T-cell (primary cell): ENCODE results near the gene LUZP1. TPM values are rescaled to one million over a fixed set of nuclear protein-coding genes. Genes with fewer than 3 reads are reported as not detected.

Experiments
- ATAC-seq, 4 experiments: fragments of 200-7000 bp in 3 of 4; fragments of 150-1000 bp in 1 of 4; cut with Tn5 transposase; replicated peaks in 1 of 4; 1 replicate in 3 of 4; 2 replicates in 1 of 4; pipeline ENCODE4 v1.10.0; 2021; ENCODE audit warnings: moderate library complexity in 3 of 4, mild to moderate bottlenecking in 2 of 4, moderate number of reproducible peaks in 1 of 4
- CTCF ChIA-PET, 2 donors: fragments of 300-600 bp; sonication (Branson Sonifier 250); formaldehyde crosslinking; loops; one replicate each; lab custom pipeline; 2022; ENCODE audit warnings: antibody characterized with exemption in 2 of 2; lab: Charles Lee
- POLR2A ChIA-PET, 2 donors: fragments of 300-600 bp; sonication (Branson Sonifier 250); formaldehyde crosslinking; loops; one replicate each; lab custom pipeline; 2022; ENCODE audit warnings: antibody characterized with exemption in 2 of 2; lab: Charles Lee
- DNase-seq, 35 experiments: peaks; one replicate each; pipeline versions ENCODE4 v3.0.0 to v3.0.0-alpha.2; 2013 to 2023
- H3K27ac ChIP-seq: one replicate; pipeline ENCODE4 v1.5.1; 2013; ENCODE audit warnings: low read length
- H3K27me3 ChIP-seq, 2 experiments: replicated peaks in 1 of 2; 1 replicate in 1 of 2; 2 replicates in 1 of 2; pipeline versions ENCODE4 v1.6.1 to v1.7.0; 2013; ENCODE audit warnings: low read length in 1 of 2, mixed read lengths in 1 of 2; ENCODE audit not compliant: control insufficient read depth in 2 of 2, insufficient read depth in 2 of 2; ENCODE audit errors: extremely low read depth in 1 of 2
- H3K36me3 ChIP-seq, 2 donors: 1 replicate in 1 of 2; 2 replicates in 1 of 2; pipeline versions ENCODE4 v1.6.1 to v1.7.0; 2013; ENCODE audit warnings: low read length in 1 of 2; ENCODE audit not compliant: control insufficient read depth in 2 of 2, insufficient read depth in 1 of 2; ENCODE audit errors: extremely low read depth in 1 of 2
- H3K4me1 ChIP-seq, 2 experiments: 1 replicate in 1 of 2; 2 replicates in 1 of 2; pipeline versions ENCODE4 v1.6.1 to v1.7.0; 2013; ENCODE audit warnings: low read length in 2 of 2, mixed read lengths in 1 of 2; ENCODE audit not compliant: insufficient read depth in 2 of 2, control insufficient read depth in 1 of 2; ENCODE audit errors: extremely low read depth in 1 of 2
- H3K4me3 ChIP-seq, 2 donors: 1 replicate in 1 of 2; 2 replicates in 1 of 2; pipeline versions ENCODE4 v1.5.1 to v1.7.0; 2013; ENCODE audit warnings: mild to moderate bottlenecking in 2 of 2, low read length in 1 of 2, moderate library complexity in 1 of 2; ENCODE audit not compliant: control insufficient read depth in 1 of 2; ENCODE audit errors: extremely low read depth in 1 of 2
- H3K9me3 ChIP-seq: 2 replicates; pipeline ENCODE4 v1.7.0; 2013
- H3K27ac Mint-ChIP-seq, 2 donors: one replicate each; pipeline ENCODE4 v1.8.0; 2020 to 2021; ENCODE audit warnings: mild to moderate bottlenecking in 2 of 2, mixed read lengths in 2 of 2
- H3K27me3 Mint-ChIP-seq, 2 donors: one replicate each; pipeline ENCODE4 v1.8.0; 2021 to 2022; ENCODE audit warnings: mixed read lengths in 2 of 2
- H3K36me3 Mint-ChIP-seq: one replicate; pipeline ENCODE4 v1.8.0; 2021; ENCODE audit warnings: mixed read lengths
- H3K4me1 Mint-ChIP-seq, 3 donors: one replicate each; pipeline ENCODE4 v1.8.0; 2020 to 2022; ENCODE audit warnings: mixed read lengths in 3 of 3, mild to moderate bottlenecking in 1 of 3
- H3K4me3 Mint-ChIP-seq, 3 donors: one replicate each; pipeline ENCODE4 v1.8.0; 2020 to 2022; ENCODE audit warnings: mild to moderate bottlenecking in 3 of 3, mixed read lengths in 3 of 3, moderate library complexity in 3 of 3
- H3K9me3 Mint-ChIP-seq, 3 donors: one replicate each; pipeline ENCODE4 v1.8.0; 2020 to 2022; ENCODE audit warnings: mixed read lengths in 3 of 3
- WGBS: methylation state at CpG from one replicate; pipeline ENCODE4 v1.1.5; 2013; ENCODE audit warnings: missing lambda C conversion rate; ENCODE audit not compliant: insufficient coverage; 5-methylcytosine and 5-hydroxymethylcytosine counted together
- total RNA-seq, 35 experiments: library from RNA in 6 of 35; stranded (reverse) in 6 of 35; fragments of 120-200 nt in 1 of 35; gene quantifications; one replicate each; pipeline versions ENCODE4 v1.2.1 to v1.2.4 and lab custom pipeline; 2013 to 2026

LUZP1 gene
- total RNA-seq, 5 donors from 2014 or later (not counting 1 experiment from before 2014, with no cell fraction given): 18.8 to 24.8 (median 19.7) TPM

- WGBS: 100% methylated on average over 2 of the region's 4 CpGs
- H3K27ac ChIP-seq: no peak overlapping the region
- H3K36me3 Mint-ChIP-seq: peaks cover 19% of the 10 kb centered on the region
- no peaks in the 10 kb centered on the region for H3K27me3 Mint-ChIP-seq
- DNase-seq: no peak
- no peak overlapping the region for H3K4me3 ChIP-seq
- H3K36me3 ChIP-seq: no peaks in the 10 kb centered on the region
- no peak for ATAC-seq
- ChIA-PET CTCF (interaction anchor here in 1 of 2 donors (0.5 to 0.6 kb wide), 2 partner anchors 61 to 721 kb away, joined by 3 to 5 read pairs; no protein-coding TSS in a partner anchor), POLR2A (no interaction called here)
- no peak overlapping the region for H3K27ac Mint-ChIP-seq
- H3K9me3 ChIP-seq: no peaks in the 10 kb centered on the region
- no peak overlapping the region for H3K4me3 Mint-ChIP-seq
- H3K4me1 ChIP-seq: peaks cover 0 to 2% of the 10 kb centered on the region in 2 experiments
- no peaks in the 10 kb centered on the region for H3K27me3 ChIP-seq
- peaks cover 36 to 50% (median 45%) of the 10 kb centered on the region in 3 donors for H3K4me1 Mint-ChIP-seq
- H3K9me3 Mint-ChIP-seq: no peaks in the 10 kb centered on the region
Measured at GRCh38 chr1:23037081-23037740, 131.4 kb downstream of the LUZP1 start.

DNA sequence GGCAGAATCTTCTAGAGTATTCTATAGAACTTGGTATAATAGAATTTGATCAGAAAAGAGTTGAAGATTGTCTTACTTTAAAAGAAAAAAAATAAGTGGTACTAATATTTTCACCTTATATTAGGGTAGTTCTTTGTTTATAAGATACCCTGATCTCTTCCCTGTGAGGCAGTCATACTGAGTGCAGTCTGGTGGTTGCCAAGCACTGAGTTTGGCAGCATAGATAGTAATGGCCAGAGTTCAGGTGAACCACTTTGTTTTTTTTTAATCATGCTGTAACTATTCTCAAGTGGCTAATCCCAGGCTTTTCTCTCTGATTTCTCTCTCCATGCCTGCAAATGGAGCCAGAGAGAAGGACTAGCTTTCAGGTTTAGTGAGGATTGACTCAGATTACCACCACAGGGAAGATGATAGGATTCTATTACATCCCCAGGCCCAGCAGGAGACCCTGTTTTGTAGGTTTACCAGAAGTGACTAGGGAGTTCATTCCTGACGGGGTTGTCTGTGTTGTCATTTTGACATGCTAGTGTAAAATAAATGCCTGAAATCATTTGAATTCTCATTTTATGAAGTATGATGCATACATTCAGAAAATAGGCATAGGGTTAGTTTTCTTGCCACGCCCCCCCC lies 132.7 kb downstream of the LUZP1 start:
- H3K36me3 Mint-ChIP-seq: peaks cover 25% of the 10 kb centered on the region
- WGBS: 100% methylated on average over 1 of the region's 2 CpGs
- ATAC-seq (no peak), DNase-seq (no peak)
- POLR2A ChIA-PET: no interaction called here
- CTCF ChIA-PET: no interaction called here
- Histone ChIP-seq H3K27me3 (no peaks in the 10 kb centered on the region), H3K27ac (no peak overlapping the region), H3K4me3 (no peak overlapping the region), H3K4me1 (peaks cover 0 to 2% of the 10 kb centered on the region in 2 experiments), H3K9me3 (no peaks in the 10 kb centered on the region), H3K36me3 (no peaks in the 10 kb centered on the region)
- no peaks in the 10 kb centered on the region for H3K27me3 Mint-ChIP-seq
- no peaks in the 10 kb centered on the region for H3K9me3 Mint-ChIP-seq
- H3K27ac Mint-ChIP-seq: no peak overlapping the region
- peaks cover 43 to 62% (median 52%) of the 10 kb centered on the region in 3 donors for H3K4me1 Mint-ChIP-seq
- H3K4me3 Mint-ChIP-seq: no peak overlapping the region

Other genes starting within 250 kb of the LUZP1 start
- gene LACTBL1, start 196.0 kb downstream of the LUZP1 start, total RNA-seq: not detected
- gene TEX46, start 153.0 kb downstream of the LUZP1 start, total RNA-seq: under 1 TPM in 2 of 5 donors, not detected in 3; 0.61 to 0.79 TPM
- gene KDM1A, start 149.4 kb downstream of the LUZP1 start, total RNA-seq: 10 to 100 TPM; 40.8 to 49.3 (median 45.9) TPM
- gene HTR1D, start 48.6 kb upstream of the LUZP1 start, total RNA-seq: not detected
- gene HNRNPR, start 175.4 kb upstream of the LUZP1 start, total RNA-seq: 100 to 1,000 TPM in 4 of 5 donors, 10 to 100 TPM in 1; 98.2 to 122 (median 109) TPM
- 1 to 10 TPM; 4.6 to 9.8 (median 9.3) TPM for gene ZNF436, start 201.0 kb upstream of the LUZP1 start, total RNA-seq